HG03354 (cell line): Measurements from ENCODE around the gene SLC17A9.
"Not testable (repeated sequence)": the region's sequence is repeated elsewhere in the genome, so short reads cannot be mapped to it uniquely, and the experiment has no call there.

Experiments
- ATAC-seq: cut with Tn5 transposase; IDR thresholded peaks from one replicate; pipeline ENCODE4 v1.9.1; 2021; ENCODE audit warnings: mild to moderate bottlenecking; ENCODE audit not compliant: unreplicated experiment, poor library complexity, severe bottlenecking

Gene SLC17A9

DNA sequence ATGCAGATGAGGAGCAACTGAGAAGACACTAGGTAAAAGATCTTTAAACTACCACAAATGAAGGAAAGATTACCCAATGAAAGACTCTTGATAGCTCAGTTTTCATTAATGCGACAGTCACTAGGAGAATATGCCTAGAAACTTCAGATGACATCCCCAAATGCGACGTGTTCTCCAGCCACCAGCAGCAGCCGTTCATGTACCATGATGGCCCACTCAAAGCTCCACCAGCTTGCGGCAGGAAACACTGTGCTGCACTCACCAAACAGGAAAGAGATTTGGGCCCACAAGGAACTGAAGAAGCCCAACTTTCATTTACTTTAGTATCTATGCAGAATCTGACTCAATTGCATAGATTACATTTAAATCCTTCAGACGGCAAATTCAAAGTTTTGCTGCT, 33.7 kb upstream of the SLC17A9 start:
- no peak for ATAC-seq

- no peak for ATAC-seq
Observed at GRCh38 chr20:62920039-62920645, 32.4 kb upstream of the SLC17A9 start.

GRCh38 chr20:62921119-62921687, 31.3 kb upstream of the SLC17A9 start:
- ATAC-seq, result peak; percentile 41

GRCh38 chr20:62922451-62922921, 30.0 kb upstream of the SLC17A9 start:
- ATAC-seq, result no peak

DNA sequence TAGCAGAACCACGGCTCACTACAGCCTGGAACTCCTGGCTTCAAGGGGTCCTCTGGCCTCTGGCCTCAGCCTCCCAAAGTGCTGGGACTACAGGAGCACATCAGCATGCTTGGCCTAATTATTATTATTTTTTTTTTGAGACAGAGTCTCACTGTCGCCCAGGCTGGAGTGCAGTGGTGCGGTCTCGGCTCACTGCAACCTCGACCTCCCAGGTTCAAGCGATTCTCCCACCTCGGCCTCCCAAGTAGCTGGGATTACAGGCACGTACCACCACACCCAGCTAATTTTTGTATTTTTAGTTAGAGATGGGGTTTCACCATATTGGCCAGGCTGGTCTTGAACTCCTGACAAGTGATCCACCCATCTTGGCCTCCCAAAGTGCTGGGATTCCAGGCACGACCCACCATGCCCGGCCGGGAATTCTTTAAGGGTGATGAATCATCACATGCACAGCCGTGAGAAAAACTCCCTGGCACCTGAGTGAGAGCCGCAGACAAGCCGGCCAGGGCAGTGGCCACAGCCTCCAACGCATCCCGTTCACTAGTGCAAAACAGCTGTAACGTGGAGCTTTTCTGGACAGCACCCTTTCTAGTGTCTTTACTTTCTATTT, 29.3 kb upstream of the SLC17A9 start:
- ATAC-seq, result not testable (repeated sequence)

DNA sequence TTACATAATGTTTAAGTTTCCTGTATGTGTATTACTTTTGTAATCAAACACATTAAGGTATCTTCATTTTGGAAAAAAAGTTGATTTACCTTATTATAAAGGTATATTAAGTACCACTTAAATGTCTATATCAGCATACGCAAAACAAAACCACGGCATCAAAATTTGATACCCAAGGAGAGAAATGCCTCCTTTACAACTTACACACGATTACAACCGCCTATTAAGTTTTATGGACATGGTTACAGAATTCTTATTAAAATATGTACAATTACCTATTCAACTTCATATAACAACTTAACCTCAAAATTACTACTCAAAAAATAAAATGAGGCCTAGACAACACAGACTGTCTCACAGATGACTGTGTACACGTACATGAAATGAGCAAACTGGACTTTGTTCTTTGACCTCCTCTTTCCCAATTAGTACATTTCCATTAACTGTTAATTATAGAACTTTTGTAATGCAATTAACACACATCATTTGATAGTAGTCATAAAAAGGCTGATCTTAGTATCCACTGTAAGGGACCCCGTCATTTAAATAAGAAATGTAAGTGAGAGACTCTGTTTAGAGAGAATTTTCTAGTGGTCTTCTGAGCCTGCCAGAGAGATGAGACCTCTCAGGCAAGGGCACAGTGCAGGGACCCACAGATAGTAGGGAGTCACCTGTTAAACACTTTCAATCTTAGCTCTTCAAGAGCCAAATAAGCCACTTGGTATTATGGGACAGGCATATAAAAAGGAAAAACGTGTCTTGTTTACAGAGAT, 28.7 kb upstream of the SLC17A9 start:
- ATAC-seq, result no peak

DNA sequence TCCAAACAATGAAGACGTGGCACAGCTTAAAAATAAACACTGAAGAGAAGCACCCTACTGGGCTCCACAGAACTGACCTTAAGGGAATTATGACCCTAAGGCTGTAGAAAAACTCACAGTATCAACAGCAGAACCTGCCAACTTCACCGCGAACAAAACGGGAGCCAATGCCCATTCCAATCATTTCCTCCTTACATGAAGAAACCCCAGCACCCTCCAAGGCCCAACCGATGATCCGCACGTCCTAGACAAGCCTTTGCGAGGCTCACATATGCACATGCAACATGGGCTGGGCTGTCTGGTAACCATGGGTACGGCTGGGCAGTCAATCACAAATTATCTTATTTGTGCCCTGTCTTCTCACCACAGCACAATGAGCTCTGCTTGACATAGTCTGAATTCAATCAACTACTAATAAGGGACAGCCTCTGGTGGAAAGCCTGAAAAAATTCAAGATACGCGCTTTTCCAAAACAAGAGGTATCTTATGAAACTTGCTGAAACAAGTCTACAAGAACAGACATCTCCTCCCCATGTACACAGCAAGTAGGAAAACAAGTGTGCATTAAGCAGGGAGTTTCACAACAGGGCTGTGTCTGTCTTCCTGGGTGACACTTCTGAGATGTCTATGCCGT, 27.9 kb upstream of the SLC17A9 start:
- ATAC-seq, result no peak

DNA sequence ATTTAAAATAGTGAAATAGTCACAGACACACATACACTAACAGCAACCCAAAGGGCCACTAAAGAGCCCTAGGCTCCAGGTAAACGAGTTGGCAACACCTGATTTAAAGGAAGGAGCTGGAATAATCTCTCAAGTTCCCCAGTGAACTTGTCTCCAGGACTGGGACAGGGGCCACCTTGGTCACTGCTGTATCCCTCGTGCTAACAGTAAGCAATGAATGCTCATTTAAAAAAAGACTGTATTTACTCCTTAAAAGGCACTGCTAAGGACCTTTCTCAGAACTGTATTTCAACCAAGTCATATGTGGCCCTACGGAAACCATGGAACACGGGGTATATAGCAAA, 27.5 kb upstream of the SLC17A9 start:
- no peak for ATAC-seq

DNA sequence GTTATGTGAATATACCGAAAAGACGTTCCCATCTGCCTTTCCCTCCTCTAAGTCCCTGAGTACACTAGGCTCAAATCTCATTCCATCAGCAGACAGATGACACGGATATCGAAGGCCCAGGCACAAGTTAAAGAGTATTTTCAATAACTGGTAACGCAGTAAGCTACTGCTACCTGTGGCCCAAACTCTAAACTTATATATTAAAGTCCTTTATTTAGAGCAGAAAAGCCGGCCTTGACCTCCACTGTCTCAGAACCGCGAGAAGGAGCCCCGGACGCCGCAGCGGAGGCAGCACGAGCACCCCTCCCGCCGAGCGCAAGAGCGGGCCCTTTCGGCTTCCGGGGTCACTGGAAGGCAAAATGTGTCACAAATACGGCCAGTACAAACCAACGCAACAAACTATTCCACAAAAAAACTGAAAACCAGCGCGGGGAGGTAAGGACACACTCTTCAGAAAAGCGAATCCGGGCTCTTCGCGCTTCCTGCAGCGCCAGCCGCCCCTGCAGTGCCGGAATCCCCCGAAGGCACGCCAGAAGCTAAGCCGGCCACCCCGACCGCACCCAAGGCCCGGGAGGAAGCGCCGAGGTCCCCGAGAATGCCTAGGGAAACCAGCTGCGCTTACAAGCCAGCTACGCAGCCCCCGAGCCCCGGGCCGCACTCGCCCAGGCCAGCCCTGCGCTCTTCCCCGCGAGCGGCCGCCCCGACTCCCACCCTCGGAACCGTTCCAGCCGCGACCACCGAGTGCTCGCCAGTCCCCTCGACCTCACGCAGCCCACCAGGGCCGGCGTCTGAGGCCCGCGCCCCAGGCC, 26.9 kb upstream of the SLC17A9 start:
- peak; percentile 29 for ATAC-seq

DNA sequence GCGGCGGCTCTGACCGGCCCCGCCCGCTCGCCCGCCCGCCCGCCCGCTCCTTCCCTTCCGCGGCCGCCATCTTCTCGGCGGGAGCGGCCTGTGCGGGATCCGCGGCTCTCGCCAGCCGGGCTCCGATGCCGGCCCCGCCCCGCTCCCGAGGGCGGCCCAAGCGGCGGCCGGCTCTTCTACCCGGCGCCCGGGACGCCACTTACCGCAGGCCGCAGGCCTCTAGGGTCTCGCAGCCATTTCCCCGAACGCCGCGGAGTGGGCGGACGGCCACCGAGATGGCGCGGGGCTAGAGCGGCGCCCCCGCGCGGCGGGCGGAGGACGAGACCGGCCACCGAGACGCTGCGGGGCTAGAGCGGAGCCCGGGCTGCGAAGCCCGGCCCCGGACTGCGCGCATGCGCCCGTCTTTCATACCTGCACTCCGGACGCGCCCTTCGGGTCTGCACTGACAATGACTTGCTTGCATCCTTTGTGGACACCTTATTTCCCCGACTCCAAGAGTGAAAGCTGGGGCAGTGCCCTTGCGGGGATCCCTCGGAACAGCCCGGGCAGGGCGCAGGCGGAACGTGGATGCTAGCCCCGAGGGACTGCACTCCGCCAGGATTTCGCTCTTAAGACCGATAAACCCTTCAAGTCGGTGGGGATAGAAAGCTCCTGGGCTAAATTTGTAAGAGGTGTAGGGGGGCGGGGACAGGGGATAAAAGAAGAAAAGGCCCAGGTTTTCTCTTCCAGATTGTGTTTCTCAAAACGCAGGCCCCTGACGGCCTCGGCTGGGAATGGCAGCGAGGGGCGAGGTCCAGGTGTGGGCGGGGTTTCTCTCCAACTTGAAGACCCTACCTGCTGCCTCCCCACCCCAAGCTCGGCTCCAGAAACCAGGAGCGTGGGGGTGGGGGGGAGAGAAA, 26.0 kb upstream of the SLC17A9 start, which contains the start of gene DIDO1:
DIDO1 (minus strand) TSS at position 277 of the 899 bp plus-strand sequence.
- ATAC-seq, result peak; percentile 73

DNA sequence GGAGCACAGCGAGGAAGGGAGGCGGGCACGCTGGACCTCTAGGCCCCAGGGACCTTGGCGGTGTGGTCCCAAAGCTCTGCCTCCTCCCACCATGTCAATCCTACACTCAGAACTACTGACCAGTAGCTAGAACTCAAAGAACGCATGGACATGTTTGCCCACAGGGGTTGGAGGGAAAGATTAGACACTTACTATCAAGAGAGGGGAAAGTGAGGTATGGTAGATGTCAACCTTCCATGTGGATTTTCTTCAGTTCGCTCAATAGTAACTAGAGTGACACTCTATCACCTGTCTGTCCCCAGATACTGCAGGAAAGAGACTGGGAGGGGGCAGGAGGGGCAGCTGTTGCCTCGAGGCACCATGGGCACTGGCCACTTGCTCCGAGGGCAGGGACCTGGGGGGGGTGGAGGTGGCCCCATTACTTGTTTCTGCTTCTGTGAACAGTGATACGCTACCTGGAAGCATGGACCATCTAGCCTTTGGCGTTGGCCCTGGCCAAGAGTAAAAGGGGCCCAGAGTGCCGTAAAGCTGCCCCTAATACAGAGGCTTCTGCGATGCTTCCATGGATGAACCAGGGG, 25.3 kb upstream of the SLC17A9 start:
- ATAC-seq, result no peak

DNA sequence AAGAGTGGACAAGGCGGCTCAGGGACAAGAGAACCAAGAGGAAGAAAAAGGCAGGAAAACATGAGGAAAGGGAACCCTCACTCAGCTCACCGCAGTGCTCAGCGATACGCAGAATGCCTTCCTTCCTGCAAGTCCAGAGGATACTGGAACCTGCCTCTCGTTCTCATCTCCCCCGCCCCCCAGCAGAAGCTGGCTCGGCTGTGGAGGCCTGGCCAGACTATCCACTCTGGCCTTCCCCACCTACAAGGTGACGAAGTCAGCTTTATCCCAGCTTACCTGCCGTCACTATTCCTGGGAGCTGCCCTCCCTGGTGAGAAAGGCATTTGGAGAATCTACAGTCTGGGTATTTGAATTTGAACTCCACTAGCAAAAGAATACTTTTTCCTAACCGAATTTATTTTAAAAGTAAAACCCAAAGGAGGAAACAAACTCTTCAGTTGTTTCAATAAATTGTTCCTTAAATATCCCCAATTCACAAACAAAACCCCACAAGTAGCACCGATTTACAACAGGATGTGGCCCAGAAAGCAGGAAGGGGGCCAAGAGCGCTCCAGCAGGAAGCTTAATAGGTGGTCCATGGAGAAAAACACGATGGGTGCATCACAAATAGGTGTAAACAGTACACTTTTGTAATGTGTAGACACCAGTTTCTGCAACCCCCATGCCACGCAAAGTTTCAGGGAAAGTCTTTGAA, 24.1 kb upstream of the SLC17A9 start:
- ATAC-seq, result no peak

DNA sequence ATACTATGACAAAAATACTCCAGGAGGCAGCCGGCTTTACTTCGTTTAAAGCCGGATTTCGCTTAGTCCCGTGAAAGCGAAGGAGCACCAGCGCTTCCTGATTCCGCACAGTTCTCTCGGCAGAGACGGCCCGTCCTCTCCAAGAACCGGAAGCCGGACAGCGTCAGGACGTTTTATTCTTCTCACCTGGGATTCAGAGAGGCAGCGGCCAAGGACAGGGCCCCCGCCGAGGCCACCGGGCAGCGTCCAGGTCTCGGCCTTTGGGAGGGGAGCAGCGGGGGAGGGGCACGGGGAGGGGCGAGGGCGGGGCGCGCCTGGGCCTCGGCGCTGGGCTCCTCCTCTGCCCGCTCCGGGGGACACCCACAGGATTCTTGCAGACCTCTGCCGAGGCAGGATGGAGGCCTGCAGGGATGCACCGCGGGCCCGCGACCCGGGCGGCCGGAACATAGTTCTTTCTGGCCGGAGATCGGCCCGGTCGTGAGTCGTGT, 23.4 kb upstream of the SLC17A9 start:
- peak; percentile 34 for ATAC-seq

GRCh38 chr20:62931464-62931863, 21.0 kb upstream of the SLC17A9 start:
- no peak for ATAC-seq

- no peak for ATAC-seq
Observed at GRCh38 chr20:62933966-62934365, 18.5 kb upstream of the SLC17A9 start.

DNA sequence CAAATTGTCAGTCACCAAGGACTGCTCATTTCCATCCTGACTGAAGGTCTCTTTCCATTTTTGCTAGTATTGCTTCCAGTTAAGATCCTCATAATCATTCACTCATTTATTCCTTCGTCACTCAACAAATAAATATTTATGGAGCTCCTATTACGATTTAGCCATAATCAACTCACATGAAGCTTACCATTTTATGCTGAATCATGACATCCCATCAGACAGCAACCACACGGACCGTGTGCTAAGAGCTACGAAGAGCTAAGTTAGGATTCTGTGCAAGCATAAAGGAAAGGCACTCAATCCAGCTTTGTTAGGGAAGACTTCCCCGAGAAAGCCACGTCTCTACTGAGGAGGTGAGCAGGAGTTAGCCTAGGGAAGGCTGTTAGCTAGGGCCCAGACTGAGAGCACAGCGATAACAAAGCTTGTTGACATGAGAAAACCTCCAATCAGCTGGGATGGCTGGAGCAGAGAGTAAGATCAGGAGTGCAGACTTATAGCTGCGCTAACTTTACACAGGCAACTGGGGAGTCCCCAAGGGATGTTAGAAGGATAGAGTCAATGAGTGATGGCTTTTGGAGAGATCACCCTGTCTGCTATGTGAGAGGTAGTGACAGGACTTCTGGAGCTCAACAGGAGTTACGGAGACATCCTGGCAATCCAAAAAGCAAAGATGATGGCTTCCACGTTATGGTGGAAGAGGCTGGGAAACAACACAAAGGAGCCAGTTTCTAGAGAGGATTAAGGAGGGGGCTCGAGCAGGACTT, 17.1 kb upstream of the SLC17A9 start:
- ATAC-seq, result no peak
